PC-9 (cell line): ENCODE data around the gene PVALB. TPM values are rescaled to one million over a fixed set of nuclear protein-coding genes. Genes with fewer than 3 reads are reported as not detected.

ENCODE experiments used
- BruUV-seq: library from RNA; stranded (reverse); fragments of 400-500 nt; replicated peaks from 2 replicates; lab custom pipeline; 2021; lab: Mats Ljungman, UMichigan
- CTCF ChIA-PET: fragments of 300-600 bp; sonication (Branson Sonifier 250); formaldehyde crosslinking; loops from one replicate; lab custom pipeline; 2022; ENCODE audit warnings: antibody characterized with exemption; lab: Charles Lee
- POLR2A ChIA-PET: fragments of 300-600 bp; sonication (Branson Sonifier 250); formaldehyde crosslinking; loops from one replicate; lab custom pipeline; 2022; ENCODE audit warnings: antibody characterized with exemption; ENCODE audit not compliant: unreplicated experiment; lab: Charles Lee
- DNase-seq, 2 experiments: peaks; one replicate each; pipeline versions ENCODE4 v3.0.0 to v3.0.0-alpha.2; 2015 to 2022; ENCODE audit warnings: mixed read lengths in 1 of 2
- H2AFZ ChIP-seq: fragments of 200-600 bp; sonication (generic); 2 replicates; pipeline ENCODE4 v1.8.1; 2017; ENCODE audit warnings: antibody characterized with exemption
- H3F3A ChIP-seq: fragments of 200-600 bp; sonication (generic); 2 replicates; pipeline ENCODE4 v1.8.1; 2017; ENCODE audit warnings: antibody characterized with exemption, mild to moderate bottlenecking, low read depth; ENCODE audit not compliant: insufficient read depth
- H3K27ac ChIP-seq: fragments of 200-600 bp; sonication (generic); 2 replicates; pipeline ENCODE4 v1.6.1; 2016; ENCODE audit warnings: mixed run types
- H3K27me3 ChIP-seq: fragments of 200-600 bp; sonication (generic); 2 replicates; pipeline ENCODE4 v1.6.1; 2016; ENCODE audit warnings: low read depth, mixed run types; ENCODE audit not compliant: insufficient read depth
- H3K36me3 ChIP-seq: fragments of 200-600 bp; sonication (generic); 2 replicates; pipeline ENCODE4 v1.6.1; 2016; ENCODE audit warnings: low read depth, mixed run types
- H3K4me1 ChIP-seq: fragments of 200-600 bp; sonication (generic); replicated peaks from 2 replicates; pipeline ENCODE4 v1.6.1; 2016; ENCODE audit warnings: mixed run types; ENCODE audit not compliant: insufficient read depth
- H3K4me2 ChIP-seq: fragments of 200-600 bp; sonication (generic); 2 replicates; pipeline ENCODE4 v1.6.1; 2017; ENCODE audit warnings: mixed run types
- H3K4me3 ChIP-seq: fragments of 200-600 bp; sonication (generic); 2 replicates; pipeline ENCODE4 v1.6.1; 2016; ENCODE audit warnings: mixed run types
- H3K79me2 ChIP-seq: fragments of 200-600 bp; sonication (generic); 2 replicates; pipeline ENCODE4 v1.6.1; 2017; ENCODE audit warnings: low read depth, mixed run types
- H3K9me2 ChIP-seq: fragments of 200-600 bp; sonication (generic); 2 replicates; pipeline ENCODE4 v1.8.1; 2017; ENCODE audit warnings: mild to moderate bottlenecking; ENCODE audit not compliant: insufficient read depth
- H3K9me3 ChIP-seq: fragments of 200-600 bp; sonication (generic); 2 replicates; pipeline ENCODE4 v1.8.1; 2016; ENCODE audit warnings: low read depth; ENCODE audit not compliant: insufficient read depth
- H4K20me1 ChIP-seq: fragments of 200-600 bp; sonication (generic); 2 replicates; pipeline ENCODE4 v1.8.1; 2017; ENCODE audit not compliant: insufficient read depth
- CTCF ChIP-seq: fragments of 200-600 bp; sonication (generic); conservative IDR thresholded peaks from 2 replicates; pipeline ENCODE4 v1.6.1; 2017; ENCODE audit warnings: mixed run types, antibody characterized with exemption, mild to moderate bottlenecking, moderate library complexity
- EZH2 ChIP-seq: fragments of 200-600 bp; sonication (generic); IDR thresholded peaks from 2 replicates; pipeline ENCODE4 v1.8.0; 2017; ENCODE audit warnings: antibody characterized with exemption, low read depth
- intact Hi-C: fragments of 100-400 bp; cut with micrococcal nuclease; formaldehyde crosslinking; loops from one replicate; pipeline ENCODE4 v1.10.0; 2022; ENCODE audit not compliant: unreplicated experiment
- total RNA-seq: library from RNA; stranded (reverse); gene quantifications from 2 replicates; pipeline ENCODE4 v1.2.3, GENCODE V29; 2021

PVALB gene
- total RNA-seq, 1 experiment from 2014 or later, result not detected

GRCh38 chr22:36767035-36767775 lies 49.6 kb downstream of the PVALB start:
- ChIA-PET CTCF (no interaction called here), POLR2A (no interaction called here)
- H3K4me1 ChIP-seq, result peaks cover 14% of the 10 kb centered on the region
- H4K20me1 ChIP-seq, result no peaks in the 10 kb centered on the region
- H3K79me2 ChIP-seq, result no peaks in the 10 kb centered on the region
- H3K27ac ChIP-seq, result no peak overlapping the region
- H3K36me3 ChIP-seq, result no peaks in the 10 kb centered on the region
- no peak overlapping the region for H2AFZ ChIP-seq
- intact Hi-C loops, result no loop called here
- H3K4me3 ChIP-seq, result no peak overlapping the region
- H3K9me2 ChIP-seq, result no peaks in the 10 kb centered on the region
- no peaks in the 10 kb centered on the region for H3K9me3 ChIP-seq
- no peaks in the 10 kb centered on the region for H3K27me3 ChIP-seq
- no TSS peak for BruUV-seq
- H3K4me2 ChIP-seq, result no peak overlapping the region
- H3F3A ChIP-seq, result peaks cover 8% of the 10 kb centered on the region; the same call in 1 of the 2 replicates
- no peak for DNase-seq
- TF ChIP-seq CTCF, result no peak
- no peak for TF ChIP-seq EZH2

GRCh38 chr22:36765943-36766450 lies 50.8 kb downstream of the PVALB start:
- DNase-seq, result no peak
- intact Hi-C loops, result no loop called here
- Histone ChIP-seq H3K9me3 (no peaks in the 10 kb centered on the region), H4K20me1 (no peaks in the 10 kb centered on the region), H3K27me3 (no peaks in the 10 kb centered on the region), H3K36me3 (no peaks in the 10 kb centered on the region), H3K79me2 (no peaks in the 10 kb centered on the region), H3K4me1 (peaks cover 14% of the 10 kb centered on the region), H2AFZ (no peak overlapping the region), H3K4me3 (no peak overlapping the region), H3K27ac (no peak overlapping the region), H3K9me2 (no peaks in the 10 kb centered on the region), H3K4me2 (no peak overlapping the region), H3F3A (peaks cover 8% of the 10 kb centered on the region; the same call in 1 of the 2 replicates)
- BruUV-seq, result no TSS peak
- TF ChIP-seq EZH2, result no peak
- no peak for TF ChIP-seq CTCF
- ChIA-PET POLR2A (no interaction called here), CTCF (no interaction called here)

GRCh38 chr22:36765131-36765942 lies 51.5 kb downstream of the PVALB start:
- ChIA-PET POLR2A (no interaction called here), CTCF (no interaction called here)

More at GRCh38 chr22:36765131-36765942, 51.5 kb downstream of the PVALB start:
- Histone ChIP-seq H3K4me2 (no peak overlapping the region), H3K4me1 (peaks cover 14% of the 10 kb centered on the region), H3K27me3 (no peaks in the 10 kb centered on the region), H2AFZ (no peak overlapping the region), H3K4me3 (no peak overlapping the region), H3K27ac (no peak overlapping the region), H3K9me3 (no peaks in the 10 kb centered on the region), H3F3A (peaks cover 8% of the 10 kb centered on the region; the same call in 1 of the 2 replicates), H3K79me2 (no peaks in the 10 kb centered on the region), H4K20me1 (no peaks in the 10 kb centered on the region), H3K36me3 (no peaks in the 10 kb centered on the region), H3K9me2 (no peaks in the 10 kb centered on the region)
- TF ChIP-seq CTCF (no peak), EZH2 (no peak)
- no TSS peak for BruUV-seq
- intact Hi-C loops, result no loop called here
- DNase-seq, result no peak
